Naive B cell (primary cell): ENCODE results near the gene CST5. TPM values are rescaled to one million over a fixed set of nuclear protein-coding genes. Genes with fewer than 3 reads are reported as not detected.
"Not testable (repeated sequence)": the region's sequence is repeated elsewhere in the genome, so short reads cannot be mapped to it uniquely, and the experiment has no call there.

Experiments
- ATAC-seq, 2 donors: fragments of 150-1000 bp; cut with Tn5 transposase; 2 replicates each; pipeline ENCODE4 v1.10.0; 2021; ENCODE audit warnings: low read depth in 2 of 2, mild to moderate bottlenecking in 2 of 2, moderate library complexity in 2 of 2
- DNase-seq: peaks from one replicate; pipeline ENCODE4 v3.0.0; 2022
- H3K27ac Mint-ChIP-seq, 6 donors: one replicate each; pipeline ENCODE4 v1.8.0; 2020 to 2022; ENCODE audit warnings: mild to moderate bottlenecking in 6 of 6, mixed read lengths in 6 of 6, moderate library complexity in 5 of 6, inconsistent platforms in 2 of 6
- H3K27me3 Mint-ChIP-seq, 3 donors: one replicate each; pipeline ENCODE4 v1.8.0; 2021 to 2022; ENCODE audit warnings: mixed read lengths in 3 of 3, mild to moderate bottlenecking in 1 of 3
- H3K36me3 Mint-ChIP-seq, 2 donors: one replicate each; pipeline ENCODE4 v1.8.0; 2020 to 2022; ENCODE audit warnings: mixed read lengths in 2 of 2, inconsistent platforms in 1 of 2, mild to moderate bottlenecking in 1 of 2
- H3K4me1 Mint-ChIP-seq, 3 donors: one replicate each; pipeline ENCODE4 v1.8.0; 2020 to 2022; ENCODE audit warnings: mixed read lengths in 3 of 3, inconsistent platforms in 1 of 3, mild to moderate bottlenecking in 1 of 3, moderate library complexity in 1 of 3
- H3K4me3 Mint-ChIP-seq, 8 donors: one replicate each; pipeline ENCODE4 v1.8.0; 2020 to 2022; ENCODE audit warnings: mild to moderate bottlenecking in 8 of 8, mixed read lengths in 8 of 8, moderate library complexity in 8 of 8, inconsistent platforms in 2 of 8
- H3K9me3 Mint-ChIP-seq, 7 donors: one replicate each; pipeline ENCODE4 v1.8.0; 2020 to 2022; ENCODE audit warnings: mixed read lengths in 7 of 7, mild to moderate bottlenecking in 5 of 7, inconsistent platforms in 2 of 7, moderate library complexity in 1 of 7
- polyA plus RNA-seq, 6 donors: library from polyadenylated mRNA; unstranded; fragments of 300-500 nt; fragmentation: Illumina TruSeq; gene quantifications; one replicate each; pipeline ENCODE4 v1.2.3, GENCODE V29; 2021; ENCODE audit warnings: low read depth in 6 of 6

The CST5 gene
- polyA plus RNA-seq, 6 donors from 2014 or later, result not detected

DNA sequence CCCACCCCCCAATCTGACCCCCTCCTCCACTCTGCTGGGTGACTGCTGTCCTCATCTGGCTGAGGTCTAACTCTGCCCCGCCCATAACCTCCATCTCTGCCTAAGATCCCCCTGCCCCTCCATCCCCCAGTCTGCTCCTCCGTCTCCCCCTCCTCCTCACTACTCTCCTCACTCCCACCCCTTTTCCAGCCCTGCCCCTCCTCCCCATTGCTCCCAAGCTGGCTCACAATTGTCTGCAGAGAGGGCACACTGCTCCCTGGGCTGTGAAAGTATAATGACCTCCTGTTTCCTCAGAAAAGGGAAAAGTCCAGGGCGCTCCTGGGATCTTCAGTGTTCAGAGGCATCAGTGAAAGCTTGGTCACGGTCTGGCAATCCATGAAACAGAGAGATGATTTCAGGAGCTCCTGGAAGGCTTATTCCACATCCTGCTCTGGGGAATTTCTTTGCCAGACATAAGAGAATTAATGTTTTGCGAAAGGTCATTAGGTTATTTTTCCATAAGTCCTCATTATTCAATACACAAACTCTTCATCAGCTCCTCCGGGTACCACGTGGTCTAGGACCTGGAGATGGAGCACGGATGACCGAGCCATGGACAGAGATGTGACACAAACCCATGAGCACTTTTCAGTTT is 21.5 kb downstream of the CST5 start:
- Mint-ChIP-seq H3K4me1 (no peaks in the 10 kb centered on the region), H3K4me3 (no peak overlapping the region), H3K36me3 (no peaks in the 10 kb centered on the region), H3K27ac (no peak overlapping the region), H3K9me3 (peaks cover 0 to 4% (median 0%) of the 10 kb centered on the region in 7 donors), H3K27me3 (peaks cover 0 to 7% (median 0%) of the 10 kb centered on the region in 3 donors)
- no peak for ATAC-seq
- DNase-seq, result no peak

- peaks cover 0 to 4% (median 0%) of the 10 kb centered on the region in 3 donors for H3K27me3 Mint-ChIP-seq
Measured at GRCh38 chr20:23856736-23857135, 22.8 kb downstream of the CST5 start.

GRCh38 chr20:23856226-23856625 is 23.3 kb downstream of the CST5 start:
- Mint-ChIP-seq H3K9me3 (peaks cover 0 to under 1% (median 0%) of the 10 kb centered on the region in 7 donors), H3K4me3 (no peak overlapping the region), H3K36me3 (no peaks in the 10 kb centered on the region), H3K4me1 (no peaks in the 10 kb centered on the region), H3K27me3 (no peaks in the 10 kb centered on the region), H3K27ac (no peak overlapping the region)
- DNase-seq (no peak), ATAC-seq (no peak)

More at GRCh38 chr20:23856736-23857135, 22.8 kb downstream of the CST5 start:
- DNase-seq (no peak), ATAC-seq (no peak)
- Mint-ChIP-seq H3K4me3 (no peak overlapping the region), H3K36me3 (no peaks in the 10 kb centered on the region), H3K27ac (no peak overlapping the region), H3K4me1 (no peaks in the 10 kb centered on the region), H3K9me3 (no peaks in the 10 kb centered on the region)

- ATAC-seq (no peak), DNase-seq (no peak)
- H3K9me3 Mint-ChIP-seq, result peaks cover 0 to 16% (median 9%) of the 10 kb centered on the region in 7 donors
- H3K36me3 Mint-ChIP-seq, result no peaks in the 10 kb centered on the region
- H3K27ac Mint-ChIP-seq, result no peak overlapping the region
- no peak overlapping the region for H3K4me3 Mint-ChIP-seq
- H3K4me1 Mint-ChIP-seq, result no peaks in the 10 kb centered on the region
- peaks cover 0 to 16% (median 7%) of the 10 kb centered on the region in 3 donors for H3K27me3 Mint-ChIP-seq
Measured at GRCh38 chr20:23841693-23842092, 37.9 kb downstream of the CST5 start.

DNA sequence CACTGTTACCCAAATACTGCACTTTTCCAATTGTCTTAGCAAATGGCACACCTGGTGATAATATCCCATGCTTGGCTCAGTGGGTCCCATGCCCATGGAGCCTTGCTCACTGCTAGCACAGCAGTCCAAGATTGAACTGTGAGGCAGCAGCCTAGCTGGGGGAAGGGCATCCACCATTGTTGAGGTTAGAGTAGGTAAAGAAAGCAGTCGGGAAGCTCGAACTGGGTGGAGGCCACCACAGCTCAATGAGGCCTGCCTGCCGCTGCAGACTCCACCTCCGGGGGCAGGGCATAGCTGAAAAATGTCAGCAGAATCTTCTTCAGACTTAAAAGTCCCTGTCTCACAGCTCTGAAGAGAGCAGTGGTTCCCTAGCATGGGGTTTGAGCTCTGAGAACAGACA is 43.8 kb downstream of the CST5 start:
- H3K9me3 Mint-ChIP-seq, result peaks cover 4 to 15% (median 9%) of the 10 kb centered on the region in 7 donors
- H3K27me3 Mint-ChIP-seq, result peaks cover under 1 to 17% (median 7%) of the 10 kb centered on the region in 3 donors
- H3K27ac Mint-ChIP-seq, result no peak overlapping the region
- DNase-seq (no peak), ATAC-seq (no peak)
- H3K4me1 Mint-ChIP-seq, result no peaks in the 10 kb centered on the region
- H3K4me3 Mint-ChIP-seq, result no peak overlapping the region
- no peaks in the 10 kb centered on the region for H3K36me3 Mint-ChIP-seq

DNA sequence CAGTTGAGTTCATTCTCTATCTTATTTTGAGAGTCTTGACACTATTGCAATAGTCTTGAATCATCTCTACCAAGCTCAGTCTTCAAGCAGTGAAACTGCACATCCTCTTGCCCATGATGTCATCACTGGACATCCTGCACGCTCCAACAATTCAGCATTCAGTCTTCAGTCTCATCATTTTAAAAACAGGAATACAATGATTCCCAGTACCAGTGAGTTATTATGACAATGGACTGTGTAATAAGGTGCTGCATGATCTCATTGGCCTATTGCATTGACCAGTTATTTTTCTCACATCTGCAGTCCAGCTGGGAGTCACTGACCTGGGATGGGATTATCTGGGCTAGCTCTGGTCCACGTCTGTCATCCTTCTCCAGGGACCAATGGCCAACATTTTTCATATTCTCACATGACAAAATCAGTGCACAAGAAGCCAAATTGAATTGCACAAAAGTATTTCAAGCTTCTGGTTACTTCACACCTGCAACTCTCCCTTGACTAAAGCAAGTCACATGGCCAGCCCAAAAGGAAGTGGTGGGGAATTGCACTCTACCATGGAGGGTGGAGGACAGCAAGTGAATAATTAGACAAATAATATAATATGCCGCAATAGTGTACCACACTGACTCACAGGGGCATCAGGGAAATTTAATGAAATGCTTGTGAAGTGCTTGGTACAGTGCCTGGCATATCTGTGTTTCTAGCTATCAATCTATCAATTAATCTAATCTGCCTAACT is 46.6 kb downstream of the CST5 start:
- Mint-ChIP-seq H3K36me3 (no peaks in the 10 kb centered on the region), H3K4me3 (no peak overlapping the region), H3K9me3 (peaks cover 0 to 4% (median 2%) of the 10 kb centered on the region in 7 donors), H3K27ac (no peak overlapping the region), H3K27me3 (peaks cover 7 to 15% (median 10%) of the 10 kb centered on the region in 3 donors), H3K4me1 (no peaks in the 10 kb centered on the region)
- ATAC-seq (no peak), DNase-seq (no peak)

GRCh38 chr20:23831961-23832360 is 47.6 kb downstream of the CST5 start:
- DNase-seq, H3K4me1 Mint-ChIP-seq, H3K36me3 Mint-ChIP-seq, H3K4me3 Mint-ChIP-seq, H3K9me3 Mint-ChIP-seq, H3K27ac Mint-ChIP-seq, ATAC-seq: not testable (repeated sequence)
- H3K27me3 Mint-ChIP-seq, result peaks cover 6 to 15% (median 8%) of the 10 kb centered on the region in 3 donors

GRCh38 chr20:23826541-23827021 is 53.0 kb downstream of the CST5 start, which contains the start of gene CST2:
CST2 (minus strand) TSS chr20:23826729; CDS start chr20:23826660, 69 bp downstream.
- Mint-ChIP-seq H3K9me3 (no peaks in the 10 kb centered on the region), H3K27ac (peak within 1 kb of the TSS in 2 of 6 donors; percentile 6 to 18), H3K27me3 (peaks cover 0 to 15% (median 0%) of the 10 kb centered on the region in 3 donors), H3K36me3 (no peaks in the 10 kb centered on the region), H3K4me1 (peaks cover 0 to 7% (median 7%) of the 10 kb centered on the region in 3 donors), H3K4me3 (no peak within 1 kb of the TSS)
- ATAC-seq (no peak), DNase-seq (no peak)

Other genes with a start within 250 kb of the CST5 start
- 10 to 100 TPM in 1 of 6 donors, 1 to 10 TPM in 5; 3.2 to 22.5 (median 6.5) TPM for gene CST3, start 241.8 kb downstream of the CST5 start, polyA plus RNA-seq
- gene CST4, start 190.7 kb downstream of the CST5 start, polyA plus RNA-seq, result not detected
- not detected for gene CST1, start 128.8 kb downstream of the CST5 start, polyA plus RNA-seq
- not detected for gene CST2, start 53.0 kb downstream of the CST5 start, polyA plus RNA-seq
- gene GGTLC1, start 109.0 kb upstream of the CST5 start, polyA plus RNA-seq, result not detected